ENCODE results near the gene TEF.
A peak's percentile ranks its signal among the peaks of the same experiment; 100 is the strongest.
"Not testable (repeated sequence)": the region's sequence is repeated elsewhere in the genome, so short reads cannot be mapped to it uniquely, and the experiment has no call there.

TEF gene

DNA sequence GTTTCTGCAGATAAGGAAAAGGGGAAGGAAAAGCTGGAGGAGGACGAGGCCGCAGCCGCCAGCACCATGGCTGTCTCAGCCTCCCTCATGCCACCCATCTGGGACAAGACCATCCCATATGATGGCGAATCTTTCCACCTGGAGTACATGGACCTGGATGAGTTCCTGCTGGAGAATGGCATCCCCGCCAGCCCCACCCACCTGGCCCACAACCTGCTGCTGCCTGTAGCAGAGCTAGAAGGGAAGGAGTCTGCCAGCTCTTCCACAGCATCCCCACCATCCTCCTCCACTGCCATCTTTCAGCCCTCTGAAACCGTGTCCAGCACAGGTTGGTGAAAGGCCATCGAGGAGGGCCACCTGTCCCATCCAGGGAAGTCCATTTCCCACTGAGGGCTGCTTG lies 5.6 kb downstream of the TEF start:
- DNase-seq = no peak

DNA sequence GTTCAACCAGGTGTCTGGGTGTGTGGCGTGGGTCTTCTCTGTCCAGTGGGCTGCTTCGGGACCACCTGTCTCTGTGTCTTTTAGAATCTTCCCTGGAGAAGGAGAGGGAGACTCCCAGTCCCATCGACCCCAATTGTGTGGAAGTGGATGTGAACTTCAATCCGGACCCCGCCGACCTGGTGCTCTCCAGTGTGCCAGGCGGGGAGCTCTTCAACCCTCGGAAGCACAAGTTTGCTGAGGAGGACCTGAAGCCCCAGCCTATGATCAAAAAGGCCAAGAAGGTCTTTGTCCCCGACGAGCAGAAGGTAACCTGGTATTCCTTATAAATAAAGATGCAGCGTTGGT lies 12.2 kb downstream of the TEF start:
- no peak for DNase-seq

- no peak for DNase-seq
These were observed 13.9 kb downstream of the TEF start for GRCh38 chr22:41395531-41396240.

DNA sequence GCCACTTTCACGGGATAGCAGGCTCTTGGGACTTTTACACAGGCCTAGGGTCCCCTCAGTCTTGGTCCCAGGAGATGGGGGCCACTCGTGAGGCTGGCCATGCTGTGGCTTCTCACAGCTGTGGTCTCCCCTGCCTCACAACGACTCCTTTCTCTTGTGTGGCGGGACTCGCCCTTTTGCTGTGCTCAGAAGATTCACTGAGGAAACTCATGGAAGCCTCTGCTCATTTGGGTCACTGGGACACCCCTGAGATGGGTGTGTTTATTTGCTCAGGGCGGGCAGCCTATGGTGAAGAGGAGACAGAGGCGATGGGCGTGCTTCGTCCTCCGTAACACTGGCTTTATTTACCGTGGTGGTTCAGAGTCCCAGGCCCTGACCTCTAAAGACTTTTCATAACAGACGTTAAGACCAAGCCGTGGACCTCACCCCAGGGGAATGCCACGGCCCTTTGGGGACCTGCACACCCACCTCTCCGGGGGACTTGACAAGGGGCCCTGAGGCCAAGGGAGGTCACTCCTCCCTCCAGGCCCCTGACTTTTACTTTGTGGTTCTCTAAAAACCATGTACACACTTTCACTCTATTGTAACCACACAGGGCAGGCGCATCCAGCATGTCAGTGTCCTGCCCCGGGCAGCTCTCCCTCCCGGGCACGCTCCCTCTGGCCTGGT lies 15.5 kb downstream of the TEF start:
- DNase-seq = no peak

- DNase-seq = no peak
These were observed 17.2 kb downstream of the TEF start for GRCh38 chr22:41398921-41399320.

DNA sequence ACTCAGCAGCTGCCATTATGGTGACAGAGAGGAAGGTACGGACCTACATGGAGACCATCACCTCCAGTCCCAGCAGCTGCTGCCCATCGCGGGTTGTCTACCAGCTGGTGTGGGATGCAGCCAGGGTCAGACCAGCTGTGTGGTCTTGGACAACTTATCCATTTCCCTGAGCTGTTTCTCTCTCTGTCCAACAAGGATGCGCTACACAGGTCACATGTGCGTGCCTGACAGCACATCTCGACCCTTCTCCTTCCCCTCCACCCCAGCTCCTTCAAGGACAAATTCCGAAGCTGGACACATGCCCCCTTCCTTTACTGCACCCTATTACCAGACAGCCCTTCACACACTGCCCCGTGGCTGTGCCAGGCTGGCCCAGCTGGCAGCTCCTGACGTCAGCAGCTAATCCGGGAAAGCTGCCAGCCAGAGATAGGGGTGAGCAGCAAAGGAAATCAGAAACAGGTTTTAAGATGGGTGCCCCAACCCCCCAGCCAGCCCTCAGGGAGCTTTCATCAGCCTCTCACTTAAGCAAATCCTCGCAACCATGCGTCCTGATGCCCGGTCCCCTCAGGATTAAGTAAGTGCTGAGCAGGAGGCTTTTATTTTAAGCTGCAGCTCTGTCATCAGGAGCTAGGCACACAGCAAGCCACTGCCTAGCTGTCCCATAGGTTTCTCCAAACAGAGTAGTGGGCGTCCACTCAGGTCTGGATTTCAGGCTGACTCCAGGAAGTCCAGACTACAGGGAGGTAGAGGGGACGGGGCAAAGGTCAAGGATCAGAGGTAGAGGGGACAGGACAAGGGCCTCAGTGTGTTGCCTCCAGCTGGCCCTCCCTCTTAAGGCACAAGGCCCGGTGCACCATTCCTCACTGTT lies 20.3 kb downstream of the TEF start:
- DNase-seq = no peak

DNA sequence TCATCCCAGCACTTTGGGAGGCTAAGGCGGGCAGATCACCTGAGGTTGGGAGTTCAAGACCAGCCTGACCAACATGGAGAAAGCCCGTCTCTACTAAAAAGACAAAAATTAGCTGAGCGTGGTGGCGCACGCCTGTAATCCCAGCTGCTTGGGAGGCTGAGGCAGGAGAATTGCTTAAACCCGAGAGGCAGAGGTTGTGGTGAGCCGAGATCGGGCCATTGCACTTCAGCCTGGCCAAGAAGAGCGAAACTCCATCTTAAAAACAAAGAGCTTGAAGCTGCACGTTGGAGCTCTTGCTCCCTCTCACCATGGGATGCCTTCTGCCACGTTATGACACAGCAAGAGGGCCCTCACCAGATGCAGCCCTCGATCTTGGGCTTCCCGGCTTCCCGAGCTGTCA lies 21.1 kb downstream of the TEF start:
- not testable (repeated sequence) for DNase-seq

DNA sequence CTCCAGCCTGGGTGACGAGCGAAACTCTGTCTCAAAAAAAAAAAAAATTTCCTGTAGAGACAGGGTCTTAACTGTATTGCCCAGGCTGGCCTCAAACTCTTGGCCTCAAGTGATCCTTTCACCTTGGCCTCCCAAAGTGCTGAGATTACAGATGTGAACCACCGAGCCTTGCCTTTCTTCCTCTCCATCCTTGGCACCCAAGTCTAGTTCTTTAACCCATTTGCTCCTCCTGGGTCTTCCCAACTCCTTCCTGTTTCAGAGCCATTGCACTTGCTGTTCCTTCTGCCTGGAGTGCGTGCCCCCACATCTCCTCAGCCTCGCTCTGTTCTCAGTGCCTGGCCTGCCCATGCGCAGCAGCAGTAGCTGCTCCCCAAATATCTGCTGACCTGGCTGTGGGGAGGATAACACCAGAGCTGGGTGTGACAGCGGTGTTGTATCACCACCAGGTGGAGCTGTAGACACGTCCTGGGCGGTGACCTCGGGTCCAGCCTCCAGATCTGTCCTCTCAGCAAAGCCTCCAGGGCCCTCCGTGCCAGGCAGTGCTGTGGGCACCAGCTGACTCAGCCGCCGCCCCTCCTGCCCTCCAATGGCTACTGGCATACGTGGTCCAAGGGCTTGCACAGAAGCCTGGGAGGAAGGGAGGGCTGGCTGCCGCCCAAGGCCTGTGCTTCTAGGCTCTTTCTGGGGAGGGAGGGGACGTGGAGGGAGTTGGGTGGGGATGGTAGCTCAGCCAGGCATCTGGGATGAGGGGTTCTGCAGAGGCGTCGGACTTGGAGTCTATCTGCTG lies 22.0 kb downstream of the TEF start:
- peak; percentile 79 for DNase-seq

DNA sequence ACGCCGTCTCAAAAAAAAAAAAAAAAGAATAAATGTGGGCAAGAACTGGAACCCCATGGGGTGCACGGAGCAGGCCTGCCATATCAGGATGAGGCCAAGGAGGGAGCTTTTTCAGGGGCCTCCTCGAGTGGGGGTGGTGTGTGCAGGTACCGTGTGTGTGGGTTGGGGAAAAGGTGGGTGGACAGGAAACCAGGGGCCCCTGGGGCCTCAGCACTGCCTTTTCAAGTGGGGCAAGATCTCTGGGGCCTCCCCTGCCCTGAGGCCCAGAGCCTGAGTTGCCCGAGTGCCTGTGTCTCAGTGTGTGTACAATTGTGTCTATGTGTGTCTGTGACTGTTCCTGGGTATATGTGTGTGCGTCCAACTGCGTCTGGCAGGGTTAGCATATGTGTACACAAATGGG lies 23.8 kb downstream of the TEF start:
- DNase-seq = peak; percentile 24

GRCh38 chr22:41406410-41406809 lies 24.7 kb downstream of the TEF start:
- DNase-seq = no peak

GRCh38 chr22:41407433-41407832 lies 25.7 kb downstream of the TEF start:
- no peak for DNase-seq

- DNase-seq = no peak
These were observed 26.9 kb downstream of the TEF start for GRCh38 chr22:41408665-41409064.

- DNase-seq = no peak
These were observed 28.6 kb downstream of the TEF start for GRCh38 chr22:41410311-41410751.

DNA sequence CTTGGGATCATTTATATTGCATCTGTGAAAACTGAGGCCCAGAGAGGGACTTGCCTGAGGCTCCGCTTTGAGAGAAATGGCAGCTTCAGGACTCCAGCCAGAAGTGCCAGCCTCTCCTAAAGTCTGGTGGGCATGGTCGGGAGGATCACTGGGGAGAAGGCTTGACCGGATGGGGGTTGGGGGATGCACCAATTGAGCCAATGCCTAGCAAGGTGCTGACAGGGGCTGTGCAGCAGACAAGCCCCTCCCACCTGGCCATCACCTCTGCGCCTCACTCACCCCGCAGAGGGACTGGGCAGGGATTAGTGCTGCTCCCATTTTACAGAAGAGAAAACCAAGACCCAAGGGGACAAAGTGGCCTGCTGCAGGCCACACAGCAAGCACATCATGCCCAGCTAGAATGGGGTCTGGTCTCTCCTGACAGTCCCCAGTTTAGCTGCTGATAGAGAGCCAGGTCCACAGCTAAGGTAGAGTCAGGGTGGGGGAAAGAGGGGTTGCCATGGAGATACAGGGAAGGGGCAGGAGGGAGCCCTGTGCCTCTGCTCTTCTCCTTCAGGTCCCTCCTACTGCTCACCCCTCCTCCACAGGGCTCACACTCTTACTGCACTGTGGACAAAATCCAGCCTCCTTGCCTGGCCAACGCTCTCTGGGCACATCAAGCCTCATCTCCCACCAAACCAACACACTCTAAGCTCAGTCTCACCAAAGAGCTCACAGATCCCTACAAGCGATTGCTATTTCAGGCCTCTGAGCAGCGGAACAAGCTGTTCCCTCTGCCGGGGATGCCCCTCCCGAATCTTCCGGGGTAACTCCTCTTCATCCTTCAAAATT lies 29.5 kb downstream of the TEF start:
- DNase-seq = no peak

GRCh38 chr22:41415554-41415953 lies 33.8 kb downstream of the TEF start:
- no peak for DNase-seq

DNA sequence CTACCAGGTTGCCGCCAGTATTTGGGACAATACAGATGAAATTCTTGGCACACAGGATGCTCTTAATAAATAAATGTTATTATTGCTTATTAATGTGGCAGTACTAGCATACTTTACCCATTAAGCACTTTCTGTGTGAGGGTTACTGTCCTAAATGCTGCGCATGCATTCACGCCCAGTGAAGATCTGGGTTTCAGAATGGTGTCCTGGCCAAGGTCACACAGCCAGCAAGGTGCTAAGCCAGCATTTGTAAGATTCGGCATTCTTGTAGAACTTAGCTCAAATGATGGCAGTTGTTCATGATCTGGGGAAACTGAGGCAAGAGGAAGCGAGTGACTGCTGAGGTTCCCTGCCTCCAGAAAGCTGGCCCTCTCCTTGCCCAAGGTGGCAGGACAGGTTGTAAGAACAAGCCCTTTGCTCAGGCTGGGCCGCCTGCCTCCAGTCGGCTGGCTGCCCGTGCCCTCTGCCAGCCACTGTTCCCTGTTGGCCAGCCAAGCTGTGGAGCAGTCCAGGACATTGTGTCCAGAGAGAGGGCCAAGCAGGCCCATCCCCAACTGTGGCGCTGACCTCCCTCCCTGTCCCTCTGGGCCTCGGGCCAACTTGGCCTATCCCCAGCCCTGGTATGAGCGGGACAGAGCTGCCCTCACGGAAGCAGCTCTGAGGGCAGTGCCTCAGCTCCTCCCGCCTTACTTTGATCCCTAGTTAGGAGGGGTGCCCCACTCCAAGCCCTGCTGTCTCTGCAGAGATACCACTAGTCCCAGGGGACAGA lies 36.1 kb downstream of the TEF start:
- no peak for DNase-seq

DNA sequence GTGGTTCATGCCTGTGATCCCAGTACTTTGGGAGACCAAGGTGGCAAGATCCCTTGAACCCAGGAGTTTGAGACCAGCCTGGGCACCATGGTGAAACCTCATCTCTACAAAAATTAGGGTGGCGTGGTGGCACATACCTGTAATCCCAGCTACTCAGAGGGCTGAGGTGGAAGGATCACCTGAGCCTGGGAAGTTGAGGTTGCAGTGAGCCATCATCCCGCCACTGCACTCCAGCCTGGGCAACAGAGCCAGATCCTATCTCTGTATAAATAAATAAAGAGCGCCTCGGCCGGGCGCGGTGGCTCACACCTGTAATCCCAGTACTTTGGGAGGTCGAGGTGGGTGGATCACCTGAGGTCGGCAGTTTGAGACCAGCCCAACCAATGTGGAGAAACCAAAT lies 37.0 kb downstream of the TEF start:
- no peak for DNase-seq

GRCh38 chr22:41425660-41426365 lies 44.1 kb downstream of the TEF start:
- DNase-seq = no peak

GRCh38 chr22:41429232-41429950 lies 47.6 kb downstream of the TEF start:
- DNase-seq = no peak

- no peak for DNase-seq
These were observed 48.2 kb downstream of the TEF start for GRCh38 chr22:41429951-41430332.

Measured in activated CD8-positive, alpha-beta memory T cell treated with anti-CD3 and anti-CD28 coated beads, Interleukin-2, amount 50 U/mL, for 4 hours (primary cell).